ENCODE data around the gene METTL16.

Gene METTL16

GRCh38 chr17:2421315-2422147 is 90.2 kb downstream of the METTL16 start:
- TF ChIP-seq ZFX (IDR thresholded peaks at IDR 0.05) (no peak), CTCF (conservative IDR thresholded peaks at IDR 0.05) (no peak)

GRCh38 chr17:2420176-2420575 is 91.5 kb downstream of the METTL16 start:
- H3K27ac ChIP-seq, result no peak overlapping the region

More at GRCh38 chr17:2421315-2422147, 90.2 kb downstream of the METTL16 start:
- no peak overlapping the region for H3K27ac ChIP-seq

GRCh38 chr17:2419486-2419885 is 92.2 kb downstream of the METTL16 start:
- TF ChIP-seq CTCF (conservative IDR thresholded peaks at IDR 0.05) (no peak), ZFX (IDR thresholded peaks at IDR 0.05) (no peak)
- H3K27ac ChIP-seq, result no peak overlapping the region

More at GRCh38 chr17:2420176-2420575, 91.5 kb downstream of the METTL16 start:
- TF ChIP-seq CTCF (conservative IDR thresholded peaks at IDR 0.05), result no peak
- no peak for TF ChIP-seq ZFX (IDR thresholded peaks at IDR 0.05)

GRCh38 chr17:2418572-2418971 is 93.1 kb downstream of the METTL16 start:
- no peak for TF ChIP-seq CTCF (conservative IDR thresholded peaks at IDR 0.05)
- no peak for TF ChIP-seq ZFX (IDR thresholded peaks at IDR 0.05)
- H3K27ac ChIP-seq, result no peak overlapping the region

- TF ChIP-seq CTCF (conservative IDR thresholded peaks at IDR 0.05), result peak; percentile 99
- TF ChIP-seq ZFX (IDR thresholded peaks at IDR 0.05), result no peak
- no peak overlapping the region for H3K27ac ChIP-seq
Measured at GRCh38 chr17:2416010-2416734, 95.5 kb downstream of the METTL16 start.

- no peak overlapping the region for H3K27ac ChIP-seq
Measured at GRCh38 chr17:2415081-2415480, 96.6 kb downstream of the METTL16 start.

More at GRCh38 chr17:2415081-2415480, 96.6 kb downstream of the METTL16 start:
- TF ChIP-seq ZFX (IDR thresholded peaks at IDR 0.05) (no peak), CTCF (conservative IDR thresholded peaks at IDR 0.05) (no peak)

Data from C4-2B (cell line).